Adipocyte (in vitro differentiated cells): ENCODE results near the gene PPA2.
"Not testable (repeated sequence)": the region's sequence is repeated elsewhere in the genome, so short reads cannot be mapped to it uniquely, and the experiment has no call there.

ENCODE experiments used
- DNase-seq: peaks from one replicate; pipeline ENCODE4 v3.0.0-alpha.2; 2015; ENCODE audit warnings: low read depth
- H3K27me3 ChIP-seq: replicated peaks from 2 replicates; pipeline ENCODE4 v1.7.0; 2013; ENCODE audit warnings: mild to moderate bottlenecking, low read length, moderate library complexity; ENCODE audit not compliant: control insufficient read depth, insufficient read depth
- H3K36me3 ChIP-seq: 2 replicates; pipeline ENCODE4 v1.7.0; 2013; ENCODE audit warnings: low read length, mild to moderate bottlenecking, moderate library complexity; ENCODE audit not compliant: control insufficient read depth, insufficient read depth, severe bottlenecking
- H3K4me1 ChIP-seq: 2 replicates; pipeline ENCODE4 v1.7.0; 2013; ENCODE audit warnings: mild to moderate bottlenecking, low read length, moderate library complexity; ENCODE audit not compliant: control insufficient read depth, insufficient read depth
- H3K4me3 ChIP-seq: 2 replicates; pipeline ENCODE4 v1.7.0; 2013; ENCODE audit warnings: mild to moderate bottlenecking, low read length, moderate library complexity
- H3K9ac ChIP-seq: 2 replicates; pipeline ENCODE4 v1.7.0; 2013; ENCODE audit warnings: mild to moderate bottlenecking, low read length, moderate library complexity
- H3K9me3 ChIP-seq: 2 replicates; pipeline ENCODE4 v1.7.0; 2013; ENCODE audit warnings: mild to moderate bottlenecking, low read length, moderate library complexity; ENCODE audit not compliant: control insufficient read depth

PPA2 gene

DNA sequence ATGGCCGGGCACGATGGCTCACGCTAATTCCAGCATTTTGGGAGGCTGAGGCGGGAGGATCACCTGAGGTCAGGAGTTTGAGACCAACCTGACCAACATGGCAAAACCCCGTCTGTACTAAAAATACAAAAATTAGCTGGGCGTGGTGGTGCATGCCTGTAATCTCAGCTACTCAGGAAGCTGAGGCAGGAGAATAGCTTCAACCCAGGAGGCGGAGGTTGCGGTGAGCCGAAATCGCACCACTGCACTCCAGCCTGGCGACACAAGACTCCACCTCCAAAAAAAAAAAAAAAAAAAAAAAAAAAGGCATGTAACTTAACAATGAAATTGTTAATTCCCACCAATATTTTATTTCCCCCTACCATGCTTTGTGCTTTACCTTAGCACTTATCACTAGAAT, 15.3 kb downstream of the PPA2 start:
- H3K9ac ChIP-seq, DNase-seq, H3K4me3 ChIP-seq, H3K27me3 ChIP-seq, H3K4me1 ChIP-seq, H3K9me3 ChIP-seq: not testable (repeated sequence)
- H3K36me3 ChIP-seq, result peaks cover 15% of the 10 kb centered on the region

DNA sequence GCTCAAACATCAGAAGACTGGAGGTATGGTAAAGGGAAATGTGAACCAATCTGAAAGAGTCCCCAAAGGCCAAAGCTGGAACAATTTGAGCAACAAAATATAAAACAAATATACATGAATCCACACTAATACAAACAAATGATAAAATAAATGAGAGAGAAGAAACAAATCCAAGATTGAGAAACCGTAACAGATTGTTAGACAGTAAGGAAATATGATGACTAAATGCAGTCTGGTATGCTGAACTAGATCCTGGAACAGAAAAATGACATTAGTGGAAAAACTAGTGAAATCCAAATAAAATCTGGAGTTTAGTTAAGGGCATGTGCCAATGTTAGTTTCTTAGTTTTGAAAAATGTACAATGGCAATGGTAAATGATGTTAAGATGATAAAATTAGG, 15.9 kb downstream of the PPA2 start:
- Histone ChIP-seq H3K36me3 (peaks cover 15% of the 10 kb centered on the region), H3K9ac (no peak overlapping the region), H3K27me3 (no peaks in the 10 kb centered on the region), H3K9me3 (no peaks in the 10 kb centered on the region), H3K4me3 (no peak overlapping the region), H3K4me1 (peaks cover 9% of the 10 kb centered on the region)
- DNase-seq, result peak; percentile 81

DNA sequence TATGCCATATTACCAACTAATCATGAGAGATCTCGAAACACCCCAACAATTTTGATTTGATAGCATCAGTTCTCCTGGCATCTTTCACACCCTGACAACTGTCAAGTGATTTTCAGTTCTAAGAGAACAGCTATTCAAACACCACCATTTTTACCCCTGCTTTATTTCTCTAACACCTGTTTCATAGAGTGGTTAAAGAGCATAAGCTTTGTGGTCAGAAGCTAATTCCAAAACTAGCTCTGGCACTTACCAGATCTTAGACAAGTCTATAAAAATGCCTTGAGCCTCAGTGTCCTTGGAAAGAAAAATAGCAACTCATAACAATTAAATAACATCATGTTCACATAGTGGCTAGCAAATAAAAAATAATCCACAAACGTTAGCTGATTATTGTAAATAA, 17.9 kb downstream of the PPA2 start:
- DNase-seq, result no peak
- H3K27me3 ChIP-seq, result no peaks in the 10 kb centered on the region
- no peak overlapping the region for H3K4me3 ChIP-seq
- no peak overlapping the region for H3K9ac ChIP-seq
- peaks cover 28% of the 10 kb centered on the region for H3K36me3 ChIP-seq
- H3K4me1 ChIP-seq, result peaks cover 5% of the 10 kb centered on the region
- no peaks in the 10 kb centered on the region for H3K9me3 ChIP-seq

DNA sequence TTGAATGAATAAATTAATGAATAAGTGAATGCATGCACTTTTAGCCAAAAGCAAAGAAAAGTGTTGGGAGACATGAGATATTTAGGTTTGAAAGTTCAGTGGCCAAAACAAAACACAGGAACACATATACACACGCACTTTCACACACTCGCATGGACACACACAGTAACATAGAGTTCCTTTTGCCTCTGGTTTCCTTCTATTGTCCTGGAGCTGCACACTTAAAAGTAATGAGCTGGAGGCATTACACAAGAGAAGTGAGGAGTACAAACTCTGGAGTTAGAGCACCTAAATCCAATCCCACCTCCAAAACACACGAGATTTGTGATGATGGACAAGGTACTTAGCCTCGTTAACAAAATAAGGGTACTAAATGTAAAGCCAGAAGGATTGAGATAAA, 18.7 kb downstream of the PPA2 start:
- H3K27me3 ChIP-seq, result no peaks in the 10 kb centered on the region
- H3K36me3 ChIP-seq, result peaks cover 28% of the 10 kb centered on the region

DNA sequence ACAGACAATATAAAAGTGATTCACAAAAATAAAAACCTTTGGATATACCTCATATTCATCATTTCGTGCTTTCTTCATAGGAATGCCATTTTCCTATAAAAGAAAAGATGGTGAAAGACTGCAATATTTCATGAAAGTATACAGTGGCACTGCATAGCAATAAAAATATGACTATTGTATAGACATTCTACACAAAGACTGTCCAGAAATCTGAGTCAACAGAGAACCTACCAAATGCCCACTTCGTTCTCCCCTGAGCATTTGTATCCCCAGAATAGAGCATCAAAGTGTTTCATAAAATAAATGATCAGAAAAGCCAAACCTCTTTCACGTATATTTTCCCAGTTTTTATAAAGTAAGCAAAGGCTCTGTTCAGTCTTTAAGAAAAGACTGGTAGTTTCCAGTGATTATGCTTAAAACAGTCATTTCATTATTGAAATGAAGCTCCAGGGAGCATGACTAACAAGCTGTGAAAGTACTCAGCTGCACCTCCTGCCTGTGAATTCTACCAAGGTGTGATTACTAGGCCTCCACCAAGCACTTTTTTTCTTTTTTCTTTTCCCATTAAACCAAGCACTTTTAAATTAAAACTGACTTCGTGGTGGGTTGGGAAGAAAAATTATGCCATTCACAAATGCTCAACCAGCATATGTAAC, 20.2 kb downstream of the PPA2 start:
- peaks cover 28% of the 10 kb centered on the region for H3K36me3 ChIP-seq
- no peak for DNase-seq
- H3K27me3 ChIP-seq, result no peaks in the 10 kb centered on the region
- H3K9ac ChIP-seq, result no peak overlapping the region
- peaks cover 5% of the 10 kb centered on the region for H3K4me1 ChIP-seq
- H3K4me3 ChIP-seq, result no peak overlapping the region
- H3K9me3 ChIP-seq, result no peaks in the 10 kb centered on the region

More for the DNA sequence above, 18.7 kb downstream of the PPA2 start:
- DNase-seq, result no peak
- no peak overlapping the region for H3K4me3 ChIP-seq
- no peaks in the 10 kb centered on the region for H3K9me3 ChIP-seq
- no peak overlapping the region for H3K9ac ChIP-seq
- H3K4me1 ChIP-seq, result peaks cover 5% of the 10 kb centered on the region

DNA sequence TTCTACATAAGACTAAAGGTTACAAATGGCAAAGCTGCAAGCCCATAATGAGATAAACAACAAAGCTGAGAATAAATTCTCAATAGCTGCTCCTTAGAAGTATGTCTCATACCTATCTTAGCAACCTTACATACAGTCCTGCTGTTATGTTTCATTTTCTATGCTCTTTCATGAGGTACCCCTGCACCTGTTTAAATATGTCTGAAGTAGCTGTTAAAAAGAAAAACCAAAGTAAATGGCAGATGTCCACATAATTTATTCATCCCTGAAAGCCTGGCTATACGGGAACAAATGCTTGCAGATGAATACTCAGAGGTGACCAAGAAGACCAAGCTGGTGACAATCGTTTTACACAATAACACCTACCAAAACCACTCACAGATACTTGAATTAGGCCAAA, 22.5 kb downstream of the PPA2 start:
- H3K9me3 ChIP-seq, result no peaks in the 10 kb centered on the region
- peaks cover 36% of the 10 kb centered on the region for H3K36me3 ChIP-seq
- H3K4me3 ChIP-seq, result no peak overlapping the region
- no peaks in the 10 kb centered on the region for H3K27me3 ChIP-seq
- no peak for DNase-seq
- H3K9ac ChIP-seq, result no peak overlapping the region
- H3K4me1 ChIP-seq, result no peaks in the 10 kb centered on the region

DNA sequence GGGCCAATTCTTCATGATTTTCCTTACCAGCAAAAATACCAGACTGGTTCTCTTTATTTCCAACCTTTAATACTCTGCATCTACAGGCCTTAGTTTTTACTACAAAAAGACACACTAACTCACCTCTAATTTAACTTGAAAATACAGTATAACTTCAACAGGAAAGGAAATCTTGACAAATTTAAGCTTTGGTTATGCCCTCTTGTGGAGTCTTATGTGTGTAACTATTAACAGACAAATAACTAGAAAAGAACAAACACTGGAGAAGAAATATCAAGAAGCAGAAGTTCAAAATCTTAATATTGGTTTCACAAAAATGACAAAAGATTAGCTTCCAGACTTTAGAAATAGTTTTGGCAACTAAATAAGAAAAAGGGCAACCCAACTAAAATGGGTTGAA, 33.0 kb downstream of the PPA2 start:
- Histone ChIP-seq H3K4me3 (no peak overlapping the region), H3K27me3 (no peaks in the 10 kb centered on the region), H3K9ac (no peak overlapping the region), H3K9me3 (no peaks in the 10 kb centered on the region), H3K36me3 (peaks cover 63% of the 10 kb centered on the region), H3K4me1 (no peaks in the 10 kb centered on the region)
- no peak for DNase-seq

DNA sequence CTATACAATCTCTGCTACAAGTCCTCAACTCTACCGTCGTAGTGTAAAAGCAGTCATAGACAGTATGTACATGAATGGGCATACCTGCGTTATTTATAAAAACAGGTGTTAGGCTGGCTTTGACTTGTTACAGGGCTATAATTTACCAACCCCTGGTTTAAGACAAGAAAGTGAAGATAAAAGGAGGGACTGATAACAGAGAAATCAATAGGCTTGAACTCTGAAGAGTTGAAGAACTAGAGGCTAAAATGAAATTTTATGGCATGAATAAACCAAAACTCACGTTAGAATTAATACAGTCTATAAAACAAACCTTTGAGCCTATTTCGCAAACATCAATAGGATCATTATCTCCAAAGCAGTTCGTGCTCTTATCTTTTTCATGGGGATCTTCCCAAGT, 36.2 kb downstream of the PPA2 start:
- Histone ChIP-seq H3K9ac (no peak overlapping the region), H3K4me3 (no peak overlapping the region), H3K27me3 (no peaks in the 10 kb centered on the region), H3K4me1 (peaks cover 3% of the 10 kb centered on the region), H3K36me3 (peaks cover 58% of the 10 kb centered on the region), H3K9me3 (no peaks in the 10 kb centered on the region)
- no peak for DNase-seq

DNA sequence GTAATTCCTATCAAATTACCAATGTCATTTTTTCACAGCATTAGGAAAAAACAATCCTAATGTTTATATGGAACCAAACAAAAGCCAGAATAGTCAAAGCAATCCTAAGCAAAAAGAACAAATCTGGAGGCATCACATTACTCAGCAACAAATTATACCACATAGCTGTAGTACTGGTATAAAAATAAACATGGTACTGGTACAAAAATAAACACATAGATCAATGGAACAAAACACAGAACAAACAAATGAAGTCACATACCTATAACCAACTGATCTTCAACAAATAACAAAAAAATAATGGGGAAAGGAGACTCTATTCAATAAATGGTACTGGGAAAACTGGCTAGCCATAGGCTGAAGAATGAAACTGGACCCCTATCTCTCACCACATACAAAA, 37.4 kb downstream of the PPA2 start:
- Histone ChIP-seq H3K4me1 (peaks cover 3% of the 10 kb centered on the region), H3K27me3 (no peaks in the 10 kb centered on the region), H3K4me3 (no peak overlapping the region), H3K9me3 (no peaks in the 10 kb centered on the region), H3K36me3 (peaks cover 56% of the 10 kb centered on the region), H3K9ac (no peak overlapping the region)
- no peak for DNase-seq

DNA sequence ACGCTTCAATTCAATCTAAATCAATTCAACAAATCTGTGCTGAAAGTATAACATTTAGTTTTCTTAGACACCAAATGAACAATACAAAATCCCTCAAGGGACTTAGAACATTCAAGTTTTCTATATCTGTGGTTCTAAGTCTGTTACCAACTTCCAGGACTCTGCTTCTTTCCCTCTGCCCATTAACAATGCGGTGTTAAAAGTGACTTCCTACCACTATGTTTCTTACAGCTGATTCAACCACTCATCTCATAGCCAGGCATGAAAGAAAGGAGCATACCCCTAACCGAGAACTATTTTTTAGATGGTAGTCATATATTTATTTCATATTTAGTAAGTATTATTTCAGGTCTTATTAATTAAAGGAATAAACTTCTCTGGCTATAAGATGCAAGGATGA, 38.9 kb downstream of the PPA2 start:
- no peaks in the 10 kb centered on the region for H3K27me3 ChIP-seq
- no peak overlapping the region for H3K9ac ChIP-seq
- DNase-seq, result no peak
- peaks cover 3% of the 10 kb centered on the region for H3K4me1 ChIP-seq
- H3K36me3 ChIP-seq, result peaks cover 54% of the 10 kb centered on the region
- no peak overlapping the region for H3K4me3 ChIP-seq
- no peaks in the 10 kb centered on the region for H3K9me3 ChIP-seq

DNA sequence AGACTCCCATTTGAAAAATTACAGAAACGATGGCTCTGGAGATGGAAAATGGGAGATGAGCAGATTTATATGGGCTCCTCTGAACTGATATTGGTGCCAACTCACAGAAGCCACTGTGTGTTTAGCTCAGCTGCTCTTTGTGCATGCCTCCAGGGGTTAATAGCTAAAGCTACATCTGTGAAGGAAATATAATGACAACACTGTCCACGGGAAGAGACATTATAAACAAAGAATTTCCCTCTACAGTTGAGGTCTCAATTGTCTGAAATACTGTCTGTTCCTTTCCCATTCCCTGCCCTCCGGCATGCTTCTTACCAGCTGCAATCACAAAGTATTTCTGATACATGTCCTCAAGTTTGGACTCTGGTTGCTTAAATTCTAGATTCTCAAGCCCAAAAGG, 40.4 kb downstream of the PPA2 start:
- Histone ChIP-seq H3K4me1 (peaks cover 3% of the 10 kb centered on the region), H3K9me3 (no peaks in the 10 kb centered on the region), H3K9ac (no peak overlapping the region), H3K4me3 (no peak overlapping the region), H3K27me3 (no peaks in the 10 kb centered on the region), H3K36me3 (peaks cover 53% of the 10 kb centered on the region)
- DNase-seq, result no peak

DNA sequence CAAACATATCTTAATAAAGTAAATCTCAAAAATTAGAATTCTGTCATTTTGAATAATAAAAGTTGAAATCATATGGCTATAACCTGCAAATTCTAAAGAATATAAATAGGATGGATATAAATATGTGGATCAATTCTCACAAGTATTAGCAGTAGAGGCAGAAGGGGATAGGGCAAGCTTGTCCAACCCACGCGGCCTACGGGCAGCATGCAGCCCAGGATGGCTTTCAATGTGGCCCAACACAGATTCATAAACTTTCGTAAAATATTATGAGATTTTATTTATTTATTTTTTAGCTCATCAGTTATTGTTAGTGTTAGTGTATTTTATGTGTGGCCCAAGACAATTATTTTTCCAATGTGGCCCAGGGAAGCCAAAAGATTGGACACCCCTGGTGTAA, 41.4 kb downstream of the PPA2 start:
- H3K36me3 ChIP-seq, result peaks cover 44% of the 10 kb centered on the region
- H3K4me1 ChIP-seq, result peaks cover 3% of the 10 kb centered on the region
- H3K9me3 ChIP-seq, result no peaks in the 10 kb centered on the region
- H3K9ac ChIP-seq, result no peak overlapping the region
- H3K27me3 ChIP-seq, result no peaks in the 10 kb centered on the region
- no peak for DNase-seq
- no peak overlapping the region for H3K4me3 ChIP-seq
